Stimulated activated CD4-positive, alpha-beta T cell treated with anti-CD3 and anti-CD28 coated beads, Interleukin-4, amount 100 ng/mL, for 4 hours (primary cell): ENCODE measurements around the gene TMEM267.
"Not testable (repeated sequence)": the region's sequence is repeated elsewhere in the genome, so short reads cannot be mapped to it uniquely, and the experiment has no call there.

Source experiments
- DNase-seq, 2 experiments: peaks; one replicate each; pipeline ENCODE4 v3.0.0-alpha.2; 2020

The TMEM267 gene

GRCh38 chr5:43456556-43456955 is 27.1 kb downstream of the TMEM267 start:
- DNase-seq: no peak

GRCh38 chr5:43441575-43441974 is 42.1 kb downstream of the TMEM267 start:
- DNase-seq: not testable (repeated sequence)

GRCh38 chr5:43437062-43437660 is 46.5 kb downstream of the TMEM267 start:
- no peak for DNase-seq

DNA sequence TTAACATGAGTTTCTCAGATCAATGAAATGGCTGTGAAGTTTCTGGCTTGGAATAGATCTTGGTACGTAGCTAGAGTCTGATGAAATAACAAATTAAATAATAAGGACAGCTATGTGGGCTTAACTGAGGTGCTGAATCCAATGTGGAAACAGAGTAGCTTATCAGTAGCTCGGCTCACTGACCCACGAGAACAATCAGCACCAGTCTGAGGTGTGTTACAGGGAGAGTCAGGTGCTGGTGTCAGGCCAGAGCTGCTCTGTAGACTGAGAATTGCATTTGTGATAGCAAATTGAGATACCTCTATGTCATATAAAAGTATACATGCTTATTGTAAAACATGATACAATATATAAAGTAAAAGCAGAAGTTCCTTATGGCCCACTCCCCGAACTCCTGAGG is 50.3 kb downstream of the TMEM267 start:
- DNase-seq: no peak

DNA sequence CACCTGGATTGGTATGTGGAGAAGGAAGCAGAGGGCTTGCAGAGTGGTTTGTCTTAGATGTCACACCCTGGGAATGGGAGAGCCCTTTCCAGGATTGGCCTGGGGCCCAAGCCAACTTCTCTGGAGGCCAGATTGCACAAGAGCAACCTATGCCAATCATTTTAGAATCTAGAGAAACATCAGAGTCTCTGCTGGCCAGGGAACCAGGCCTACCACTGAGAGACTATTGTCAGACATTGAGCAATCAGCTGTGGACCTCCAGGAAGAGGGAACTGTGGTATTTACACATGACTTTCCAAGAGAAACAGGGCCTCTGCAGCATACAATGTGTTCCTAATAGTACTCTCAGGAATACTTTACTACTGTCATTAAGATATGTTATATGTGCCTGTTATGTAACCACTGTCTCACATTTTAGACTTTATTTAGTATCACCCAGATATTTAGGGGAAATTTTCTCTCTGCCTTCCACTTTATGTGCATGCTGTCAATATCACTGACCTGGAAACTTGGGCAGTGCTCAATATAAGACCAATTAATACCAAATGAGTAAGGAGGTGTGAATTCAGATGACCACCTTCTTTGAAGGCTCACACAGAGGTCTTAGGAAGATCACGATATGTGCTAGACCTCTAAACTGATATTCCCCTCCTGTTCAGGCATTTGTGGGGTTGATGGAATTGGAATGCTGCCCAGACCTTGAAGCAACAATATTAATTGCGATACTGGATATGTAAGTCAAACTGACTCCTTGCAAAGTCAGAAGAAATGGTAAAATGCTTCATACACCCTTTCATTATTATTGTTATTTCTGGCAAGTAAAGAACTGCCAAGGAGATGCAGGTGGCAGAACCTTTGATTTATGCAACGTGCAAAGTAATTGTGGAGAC is 50.9 kb downstream of the TMEM267 start:
- no peak for DNase-seq

- no peak for DNase-seq
These were observed 54.0 kb downstream of the TMEM267 start for GRCh38 chr5:43429706-43430105.

DNA sequence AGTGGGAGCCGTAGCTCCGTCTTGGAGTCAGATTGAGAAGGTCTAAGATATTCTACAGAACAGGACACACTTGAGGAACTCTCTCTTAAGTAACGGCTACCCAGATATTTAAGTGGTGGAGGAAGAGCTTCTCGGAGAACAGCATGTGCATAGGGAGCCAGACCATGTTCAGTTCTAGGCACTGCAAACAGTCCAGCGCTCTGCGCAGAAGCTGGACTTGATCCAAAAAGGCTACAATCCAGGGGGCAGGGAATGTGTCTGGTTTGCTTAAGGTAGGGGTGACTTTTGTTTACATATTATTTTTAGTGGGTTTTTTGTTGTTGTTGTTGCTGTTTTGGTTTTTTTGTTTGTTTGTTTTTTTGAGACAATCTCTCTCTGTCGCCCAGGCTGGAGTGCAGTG is 54.6 kb downstream of the TMEM267 start:
- DNase-seq: no peak

DNA sequence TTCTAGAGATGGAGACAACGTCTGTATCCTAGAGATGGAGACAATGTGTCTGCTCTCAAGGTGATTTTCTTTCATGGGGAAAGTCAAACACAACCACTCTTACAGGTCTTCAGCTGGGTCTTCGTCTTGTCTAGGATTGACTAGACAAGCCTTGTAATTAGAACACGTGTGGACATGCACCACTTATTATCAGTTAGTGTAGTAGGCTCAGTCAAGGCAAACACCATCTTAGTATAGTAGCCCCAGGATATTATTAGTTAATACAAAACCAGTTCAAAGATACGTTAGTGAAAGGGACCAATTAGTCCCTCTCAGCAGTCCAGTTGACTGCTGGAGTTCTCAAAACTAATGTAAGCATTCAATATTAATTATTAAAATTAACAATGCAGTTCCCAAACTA is 56.4 kb downstream of the TMEM267 start:
- no peak for DNase-seq

GRCh38 chr5:43425983-43426382 is 57.7 kb downstream of the TMEM267 start:
- no peak for DNase-seq

- DNase-seq: not testable (repeated sequence)
These were observed 60.6 kb downstream of the TMEM267 start for GRCh38 chr5:43423086-43423485.

- no peak for DNase-seq
These were observed 61.5 kb downstream of the TMEM267 start for GRCh38 chr5:43422143-43422542.

GRCh38 chr5:43421450-43422133 is 62.1 kb downstream of the TMEM267 start:
- DNase-seq: no peak

GRCh38 chr5:43420241-43420640 is 63.4 kb downstream of the TMEM267 start:
- DNase-seq: no peak

- no peak for DNase-seq
These were observed 65.1 kb downstream of the TMEM267 start for GRCh38 chr5:43418561-43418960.

- DNase-seq: no peak
These were observed 66.8 kb downstream of the TMEM267 start for GRCh38 chr5:43416803-43417394.

- no peak for DNase-seq
These were observed 67.5 kb downstream of the TMEM267 start for GRCh38 chr5:43415935-43416802.

- no peak for DNase-seq
These were observed 69.7 kb downstream of the TMEM267 start for GRCh38 chr5:43413966-43414365.

DNA sequence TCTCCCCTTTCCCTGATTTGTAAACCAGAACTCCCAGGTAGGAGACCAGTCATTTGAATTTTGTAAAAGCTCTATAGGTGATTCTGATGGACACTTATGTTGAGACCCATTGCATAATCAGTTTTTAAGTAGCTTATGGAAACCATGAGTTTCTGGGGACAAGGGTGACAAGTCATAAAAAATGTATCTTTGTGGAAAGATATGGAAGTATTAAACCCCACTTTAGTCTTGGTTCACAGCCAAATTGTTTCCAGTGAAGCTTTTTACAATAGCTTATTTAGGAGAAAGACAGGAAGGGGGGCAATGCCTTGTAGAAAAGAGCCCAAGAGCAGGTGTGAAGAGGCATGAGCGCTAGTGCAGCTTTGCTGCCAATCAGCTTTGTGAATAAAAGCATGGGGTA is 71.0 kb downstream of the TMEM267 start:
- DNase-seq: no peak

DNA sequence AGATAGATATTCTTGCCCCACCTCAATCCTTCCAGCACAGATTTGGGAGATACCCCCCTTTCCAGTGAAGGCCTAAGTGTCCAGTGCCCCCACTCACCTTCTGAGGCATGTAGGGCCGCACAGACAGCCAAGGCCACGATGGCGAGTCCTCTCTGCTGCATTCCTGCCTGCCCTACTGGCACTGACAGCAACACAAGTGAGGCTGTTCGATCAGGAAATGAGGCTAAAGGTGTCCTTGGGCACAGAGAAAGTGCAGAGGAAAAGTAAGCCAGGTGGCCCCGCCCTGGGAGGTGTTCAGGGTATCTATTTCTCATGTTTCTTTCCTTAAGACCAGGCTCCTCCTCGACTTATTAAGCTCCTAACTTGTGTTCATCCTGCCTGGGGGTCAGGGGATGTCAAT is 71.5 kb downstream of the TMEM267 start, which contains the start of gene CCL28:
TSS of gene CCL28 (minus strand) at position 236 of the 400 bp plus-strand sequence. CDS start at position 161, 75 bp downstream.
- no peak for DNase-seq

DNA sequence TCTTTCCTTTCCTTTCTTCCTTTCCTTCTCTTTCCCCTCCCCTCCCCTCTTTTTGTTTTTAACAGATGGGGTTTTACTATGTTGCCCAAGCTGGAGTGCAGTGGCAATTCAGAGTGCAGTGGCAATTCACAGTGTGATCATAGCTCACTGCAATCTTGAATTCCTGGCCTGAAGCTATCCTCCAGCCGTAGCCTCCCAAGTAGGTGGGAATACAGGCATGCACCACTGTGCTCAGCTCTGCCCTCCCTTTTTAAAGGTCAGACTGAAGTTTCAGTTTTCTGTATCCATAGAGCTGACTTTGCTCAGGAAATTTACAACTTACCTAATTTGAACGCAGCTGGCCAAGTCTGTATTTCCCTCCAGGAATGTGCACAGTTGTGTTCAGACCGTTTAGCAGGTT is 72.2 kb downstream of the TMEM267 start:
- no peak for DNase-seq

- no peak for DNase-seq
These were observed 73.3 kb downstream of the TMEM267 start for GRCh38 chr5:43410414-43410813.

DNA sequence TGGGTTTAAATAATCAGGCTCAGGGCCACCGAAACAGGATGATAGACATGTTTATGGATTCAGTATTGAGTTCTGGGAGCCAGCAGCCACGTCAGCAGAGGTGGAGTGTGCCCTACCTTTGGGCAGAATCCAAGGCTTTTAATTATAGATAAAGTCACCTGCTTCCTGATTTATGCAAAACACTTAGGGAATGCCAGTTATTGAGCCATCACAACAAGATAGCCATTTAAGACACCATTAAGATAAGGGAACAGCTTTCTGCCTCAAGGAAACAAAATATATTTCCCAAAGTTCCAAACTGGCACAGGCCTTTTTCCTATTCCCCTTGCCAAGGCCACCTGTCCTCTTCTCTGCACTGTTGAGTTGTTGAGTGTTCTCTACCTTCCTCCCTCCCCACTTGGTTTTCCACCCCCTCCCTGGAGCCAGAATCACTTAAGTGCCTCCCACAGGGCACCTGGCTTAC is 73.8 kb downstream of the TMEM267 start:
- DNase-seq: no peak
